H7 (cell line): ENCODE measurements around the gene ANK2. TPM values are rescaled to one million over a fixed set of nuclear protein-coding genes. Genes with fewer than 3 reads are reported as not detected.
A peak's percentile ranks its signal among the peaks of the same experiment; 100 is the strongest.

Source experiments
- DNase-seq: peaks from one replicate; pipeline ENCODE4 v3.0.0; 2012
- H3K27me3 ChIP-seq: 2 replicates; pipeline ENCODE4 v1.6.0; 2011; ENCODE audit warnings: mild to moderate bottlenecking, low read length; ENCODE audit not compliant: control insufficient read depth, insufficient read depth
- H3K36me3 ChIP-seq: replicated peaks from 2 replicates; pipeline ENCODE4 v1.5.1; 2011; ENCODE audit warnings: low read length; ENCODE audit not compliant: control insufficient read depth, insufficient read depth
- H3K4me3 ChIP-seq: 2 replicates; pipeline ENCODE4 v1.5.1; 2011; ENCODE audit warnings: low read depth, mild to moderate bottlenecking, control low read depth, low read length, moderate library complexity; ENCODE audit not compliant: insufficient read depth
- total RNA-seq: library from RNA; depleted of rRNA; stranded (reverse); fragments of >200 nt; shearing (Covaris generic); gene quantifications from 2 replicates; pipeline ENCODE4 v1.2.3, GENCODE V29; 2014

Gene ANK2
- total RNA-seq, 1 experiment from 2014 or later = 13.3 TPM

GRCh38 chr4:113383111-113383785 is 333.8 kb downstream of the ANK2 start:
- H3K4me3 ChIP-seq = no peak overlapping the region
- no peak for DNase-seq
- peaks cover 2% of the 10 kb centered on the region; the same call in 1 of the 2 replicates for H3K36me3 ChIP-seq
- H3K27me3 ChIP-seq = no peaks in the 10 kb centered on the region

- no peak for DNase-seq
- Histone ChIP-seq H3K4me3 (no peak overlapping the region), H3K27me3 (no peaks in the 10 kb centered on the region), H3K36me3 (peaks cover 2% of the 10 kb centered on the region; the same call in 1 of the 2 replicates)
Measured at GRCh38 chr4:113384600-113384999, 335.1 kb downstream of the ANK2 start.

GRCh38 chr4:113385281-113385899 is 335.9 kb downstream of the ANK2 start:
- Histone ChIP-seq H3K27me3 (no peaks in the 10 kb centered on the region), H3K4me3 (no peak overlapping the region), H3K36me3 (peaks cover 2% of the 10 kb centered on the region; the same call in 1 of the 2 replicates)
- no peak for DNase-seq

GRCh38 chr4:113389160-113389559 is 339.7 kb downstream of the ANK2 start:
- no peak for DNase-seq
- no peaks in the 10 kb centered on the region for H3K36me3 ChIP-seq
- H3K4me3 ChIP-seq = no peak overlapping the region
- no peaks in the 10 kb centered on the region for H3K27me3 ChIP-seq

- no peaks in the 10 kb centered on the region for H3K27me3 ChIP-seq
- no peak overlapping the region for H3K4me3 ChIP-seq
- H3K36me3 ChIP-seq = no peaks in the 10 kb centered on the region
- DNase-seq = no peak
Measured at GRCh38 chr4:113390850-113391249, 341.4 kb downstream of the ANK2 start.

- H3K27me3 ChIP-seq = no peaks in the 10 kb centered on the region
Measured at GRCh38 chr4:113394108-113394729, 344.8 kb downstream of the ANK2 start.

GRCh38 chr4:113394730-113395530 is 345.5 kb downstream of the ANK2 start:
- no peaks in the 10 kb centered on the region for H3K36me3 ChIP-seq
- no peaks in the 10 kb centered on the region for H3K27me3 ChIP-seq
- no peak overlapping the region for H3K4me3 ChIP-seq
- peak; percentile 27 for DNase-seq

More at GRCh38 chr4:113394108-113394729, 344.8 kb downstream of the ANK2 start:
- no peak for DNase-seq
- no peak overlapping the region for H3K4me3 ChIP-seq
- H3K36me3 ChIP-seq = no peaks in the 10 kb centered on the region

- H3K27me3 ChIP-seq = no peaks in the 10 kb centered on the region
- H3K4me3 ChIP-seq = no peak overlapping the region
- H3K36me3 ChIP-seq = no peaks in the 10 kb centered on the region
- DNase-seq = no peak
Measured at GRCh38 chr4:113397114-113397701, 347.8 kb downstream of the ANK2 start.

- Histone ChIP-seq H3K4me3 (no peak overlapping the region), H3K36me3 (no peaks in the 10 kb centered on the region), H3K27me3 (no peaks in the 10 kb centered on the region)
- DNase-seq = no peak
Measured at GRCh38 chr4:113398441-113399143, 349.1 kb downstream of the ANK2 start.

- DNase-seq = no peak
- Histone ChIP-seq H3K27me3 (no peaks in the 10 kb centered on the region), H3K36me3 (no peaks in the 10 kb centered on the region), H3K4me3 (no peak overlapping the region)
Measured at GRCh38 chr4:113404167-113404571, 354.7 kb downstream of the ANK2 start.

- DNase-seq = no peak
- H3K4me3 ChIP-seq = no peak overlapping the region
- H3K27me3 ChIP-seq = no peaks in the 10 kb centered on the region
- no peaks in the 10 kb centered on the region for H3K36me3 ChIP-seq
Measured at GRCh38 chr4:113404841-113405240, 355.4 kb downstream of the ANK2 start.

GRCh38 chr4:113405874-113406722 is 356.6 kb downstream of the ANK2 start:
- H3K4me3 ChIP-seq = no peak overlapping the region
- no peaks in the 10 kb centered on the region for H3K36me3 ChIP-seq
- no peak for DNase-seq
- no peaks in the 10 kb centered on the region for H3K27me3 ChIP-seq

- DNase-seq = no peak
- H3K36me3 ChIP-seq = no peaks in the 10 kb centered on the region
- H3K27me3 ChIP-seq = no peaks in the 10 kb centered on the region
- H3K4me3 ChIP-seq = no peak overlapping the region
Measured at GRCh38 chr4:113406723-113407016, 357.2 kb downstream of the ANK2 start.
